HG02852 (cell line): Measurements from ENCODE around the gene GBP7.
"Not testable (repeated sequence)": the region's sequence is repeated elsewhere in the genome, so short reads cannot be mapped to it uniquely, and the experiment has no call there.

Experiments
- ATAC-seq: cut with Tn5 transposase; IDR thresholded peaks from one replicate; pipeline ENCODE4 v1.9.1; 2021; ENCODE audit warnings: mild to moderate bottlenecking, moderate library complexity; ENCODE audit not compliant: unreplicated experiment

The GBP7 gene

GRCh38 chr1:89171067-89171438 lies 4.8 kb downstream of the GBP7 start:
- ATAC-seq = no peak

- ATAC-seq = no peak
These were observed 5.4 kb downstream of the GBP7 start for GRCh38 chr1:89170170-89171066.

DNA sequence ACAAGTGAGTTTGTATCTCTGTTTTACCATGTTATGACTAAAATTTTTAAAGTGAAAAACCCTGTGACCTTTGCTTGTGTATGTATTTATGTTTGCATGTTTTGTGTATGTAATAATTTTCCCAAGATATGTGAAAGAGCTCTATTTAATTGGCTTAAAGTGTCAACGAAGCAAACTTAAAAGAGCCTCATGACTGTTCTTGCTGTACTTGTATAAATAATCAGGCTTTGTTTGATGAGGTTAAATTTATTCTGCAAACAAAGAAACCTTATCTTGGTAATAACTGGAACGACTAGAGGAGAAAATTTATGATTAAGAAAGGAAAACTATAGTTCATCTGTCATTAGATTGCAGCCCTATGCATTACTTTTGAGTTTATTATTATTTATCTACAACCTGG lies 6.6 kb downstream of the GBP7 start:
- ATAC-seq = no peak

- no peak for ATAC-seq
These were observed 8.1 kb downstream of the GBP7 start for GRCh38 chr1:89167590-89168230.

- no peak for ATAC-seq
These were observed 9.1 kb downstream of the GBP7 start for GRCh38 chr1:89166705-89167104.

DNA sequence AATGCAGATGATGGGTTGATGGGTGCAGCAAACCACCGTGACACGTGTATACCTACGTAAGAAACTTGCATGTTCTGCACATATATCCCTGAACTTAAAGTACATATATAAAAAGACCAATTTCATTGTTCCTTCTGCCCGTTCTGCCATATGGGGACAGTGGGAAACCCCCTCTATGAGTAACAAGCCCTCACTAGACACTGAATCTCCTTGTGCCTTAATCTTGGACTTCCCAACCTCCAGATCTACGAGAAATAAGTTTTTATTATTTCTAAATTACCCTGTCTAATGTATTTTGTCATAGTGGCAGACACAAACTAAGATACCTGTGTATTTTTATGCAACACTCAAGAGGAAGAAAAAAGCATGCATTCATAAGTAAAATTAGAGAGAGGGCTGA lies 10.0 kb downstream of the GBP7 start:
- no peak for ATAC-seq

DNA sequence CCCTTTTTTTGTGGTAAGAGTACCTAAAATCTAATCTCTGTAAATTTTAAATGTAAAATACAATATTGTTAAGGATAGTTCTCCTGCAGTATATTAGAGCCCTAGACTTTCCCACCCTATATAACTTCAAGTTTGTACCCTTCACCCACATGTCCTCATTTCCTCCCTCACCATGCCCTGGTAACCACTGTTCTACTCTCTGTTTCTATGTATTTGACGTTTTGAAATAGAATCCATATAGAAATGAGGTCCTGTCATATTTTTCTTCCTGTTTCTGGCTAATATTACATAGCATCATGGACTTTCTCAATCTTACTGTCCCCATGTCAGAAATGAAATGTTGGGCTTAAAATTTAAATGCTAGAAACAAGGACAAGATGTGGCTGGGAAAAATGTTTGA lies 24.8 kb downstream of the GBP7 start:
- ATAC-seq = no peak

DNA sequence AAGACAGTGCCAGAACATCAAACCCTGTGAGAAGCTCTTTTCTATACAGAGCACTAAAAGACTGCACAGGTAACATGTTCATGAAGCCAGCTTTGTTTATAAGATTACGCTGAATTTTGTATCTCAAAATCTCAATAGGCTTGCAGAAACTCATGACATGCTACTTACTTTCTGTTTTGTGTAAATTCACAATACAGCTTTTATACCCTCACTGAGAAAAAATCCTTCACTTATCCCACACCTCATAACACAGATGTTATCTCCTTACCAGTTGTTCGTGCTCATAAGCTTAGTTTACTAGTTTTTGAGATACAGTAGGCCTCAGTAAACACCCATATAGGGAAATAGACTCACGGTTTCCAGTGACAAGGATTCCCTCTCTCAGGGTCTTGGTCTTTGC lies 25.8 kb downstream of the GBP7 start:
- no peak for ATAC-seq

DNA sequence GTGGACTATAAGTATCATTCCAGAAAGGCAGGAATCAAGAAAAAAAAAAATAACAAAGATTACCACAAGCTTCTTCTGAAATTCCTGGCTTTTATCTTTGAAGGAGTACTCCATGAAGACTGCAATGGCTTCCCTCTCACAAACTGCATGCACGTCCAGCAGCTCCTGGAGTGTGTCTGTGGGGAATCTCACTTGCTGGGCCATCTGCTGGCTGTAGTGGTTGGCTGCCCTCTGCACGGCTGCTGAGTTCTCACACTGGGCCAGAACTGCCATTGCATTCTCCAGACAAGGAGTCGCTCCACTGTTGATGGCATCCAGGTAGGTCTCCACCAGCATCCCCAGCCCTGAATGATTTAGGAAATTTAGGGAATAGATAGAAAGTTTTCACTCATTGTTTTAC lies 26.6 kb downstream of the GBP7 start:
- ATAC-seq = no peak

GRCh38 chr1:89147678-89148658 lies 27.8 kb downstream of the GBP7 start:
- ATAC-seq = no peak

- ATAC-seq = no peak
These were observed 29.1 kb downstream of the GBP7 start for GRCh38 chr1:89146721-89147120.

GRCh38 chr1:89143484-89143883 lies 32.3 kb downstream of the GBP7 start:
- no peak for ATAC-seq

DNA sequence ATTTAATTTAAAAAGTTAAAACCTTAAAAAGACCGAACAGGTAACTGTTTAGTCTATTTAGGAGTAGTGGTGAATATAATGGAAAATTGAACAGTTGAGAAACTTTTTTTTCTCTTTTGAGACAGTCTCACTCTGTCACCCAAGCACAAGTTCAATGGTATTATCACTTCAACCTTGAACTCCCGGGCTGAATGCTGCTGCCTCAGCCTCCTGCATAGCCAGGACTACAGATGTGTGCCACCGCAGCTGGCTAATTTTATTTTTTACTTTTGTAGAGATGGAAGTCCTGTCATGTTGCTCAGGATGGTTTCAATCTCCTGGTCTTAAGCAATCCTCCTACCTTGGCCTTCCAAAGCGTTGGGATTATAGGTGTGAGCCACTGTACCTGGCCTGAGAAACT lies 33.6 kb downstream of the GBP7 start:
- ATAC-seq = no peak

GRCh38 chr1:89133747-89134146 lies 42.1 kb downstream of the GBP7 start:
- ATAC-seq = no peak

GRCh38 chr1:89130716-89131115 lies 45.1 kb downstream of the GBP7 start:
- no peak for ATAC-seq

- ATAC-seq = no peak
These were observed 45.9 kb downstream of the GBP7 start for GRCh38 chr1:89129911-89130310.

GRCh38 chr1:89128003-89128458 lies 47.8 kb downstream of the GBP7 start:
- not testable (repeated sequence) for ATAC-seq

GRCh38 chr1:89126602-89127565 lies 48.9 kb downstream of the GBP7 start:
- ATAC-seq = not testable (repeated sequence)

- peak; percentile 78 for ATAC-seq
These were observed 49.8 kb downstream of the GBP7 start, which contains the start of gene GBP2 for GRCh38 chr1:89125913-89126580. GBP2 (minus strand) TSS chr1:89126114; CDS start chr1:89121966, 4,148 bp downstream.
